ENCODE results near the gene ANKS1B.

ANKS1B gene

GRCh38 chr12:99552022-99552421 is 432.7 kb downstream of the ANKS1B start:
- DNase-seq: no peak

GRCh38 chr12:99549651-99550050 is 435.1 kb downstream of the ANKS1B start:
- DNase-seq: no peak

- DNase-seq: no peak
Observed at GRCh38 chr12:99549196-99549595, 435.5 kb downstream of the ANKS1B start.

- no peak for DNase-seq
Observed at GRCh38 chr12:99544457-99544856, 440.3 kb downstream of the ANKS1B start.

- DNase-seq: no peak
Observed at GRCh38 chr12:99529966-99530365, 454.8 kb downstream of the ANKS1B start.

GRCh38 chr12:99528478-99528877 is 456.3 kb downstream of the ANKS1B start:
- no peak for DNase-seq

GRCh38 chr12:99523853-99524252 is 460.9 kb downstream of the ANKS1B start:
- DNase-seq: no peak

GRCh38 chr12:99522456-99522855 is 462.3 kb downstream of the ANKS1B start:
- DNase-seq: no peak

- DNase-seq: no peak
Observed at GRCh38 chr12:99521664-99522063, 463.1 kb downstream of the ANKS1B start.

- no peak for DNase-seq
Observed at GRCh38 chr12:99513066-99513465, 471.7 kb downstream of the ANKS1B start.

- DNase-seq: no peak
Observed at GRCh38 chr12:99505805-99506204, 478.9 kb downstream of the ANKS1B start.

GRCh38 chr12:99498756-99499155 is 486.0 kb downstream of the ANKS1B start:
- DNase-seq: no peak

- no peak for DNase-seq
Observed at GRCh38 chr12:99495799-99496198, 488.9 kb downstream of the ANKS1B start.

GRCh38 chr12:99493197-99493596 is 491.5 kb downstream of the ANKS1B start:
- DNase-seq: no peak

GRCh38 chr12:99486277-99486676 is 498.5 kb downstream of the ANKS1B start:
- DNase-seq: no peak

GRCh38 chr12:99479149-99479548 is 505.6 kb downstream of the ANKS1B start:
- no peak for DNase-seq

- no peak for DNase-seq
Observed at GRCh38 chr12:99476956-99477355, 507.8 kb downstream of the ANKS1B start.

- no peak for DNase-seq
Observed at GRCh38 chr12:99455350-99456035, 529.2 kb downstream of the ANKS1B start.

- DNase-seq: no peak
Observed at GRCh38 chr12:99454539-99455172, 530.1 kb downstream of the ANKS1B start.

GRCh38 chr12:99453836-99454538 is 530.7 kb downstream of the ANKS1B start:
- no peak for DNase-seq

- DNase-seq: no peak
Observed at GRCh38 chr12:99450036-99450630, 534.6 kb downstream of the ANKS1B start.

- DNase-seq: no peak
Observed at GRCh38 chr12:99444859-99445316, 539.8 kb downstream of the ANKS1B start.

GRCh38 chr12:99442758-99443157 is 542.0 kb downstream of the ANKS1B start:
- DNase-seq: no peak

GRCh38 chr12:99439399-99439798 is 545.3 kb downstream of the ANKS1B start:
- DNase-seq: no peak

Data from Kasumi-1 (cell line).